Mucosa of rectum (tissue), 2 donors: ENCODE measurements around the gene TMEM125.

ENCODE experiments used
- H3K27ac ChIP-seq, 2 donors: one replicate each; pipeline ENCODE4 v1.7.0; 2013; ENCODE audit warnings: inconsistent platforms in 2 of 2, low read depth in 2 of 2, low read length in 2 of 2
- H3K27me3 ChIP-seq, 2 donors: one replicate each; pipeline ENCODE4 v1.7.0; 2013; ENCODE audit warnings: low read length in 2 of 2; ENCODE audit not compliant: control insufficient read depth in 2 of 2, insufficient read depth in 2 of 2
- H3K36me3 ChIP-seq, 2 donors: one replicate each; pipeline ENCODE4 v1.7.0; 2013; ENCODE audit warnings: low read length in 2 of 2; ENCODE audit not compliant: control insufficient read depth in 2 of 2, insufficient read depth in 2 of 2
- H3K4me1 ChIP-seq, 2 donors: one replicate each; pipeline ENCODE4 v1.7.0; 2013; ENCODE audit warnings: low read length in 2 of 2, mild to moderate bottlenecking in 1 of 2; ENCODE audit not compliant: control insufficient read depth in 2 of 2, insufficient read depth in 2 of 2
- H3K4me3 ChIP-seq, 2 donors: one replicate each; pipeline ENCODE4 v1.7.0; 2013; ENCODE audit warnings: low read length in 2 of 2
- H3K9ac ChIP-seq, 2 donors: one replicate each; pipeline ENCODE4 v1.7.0; 2013; ENCODE audit warnings: low read length in 2 of 2, low read depth in 1 of 2, mild to moderate bottlenecking in 1 of 2
- H3K9me3 ChIP-seq, 2 donors: one replicate each; pipeline ENCODE4 v1.7.0; 2013; ENCODE audit warnings: low read length in 2 of 2; ENCODE audit not compliant: control insufficient read depth in 2 of 2
- donor health status: healthy.
- donor health status: Normal muscosa, but diverticular disease.

The TMEM125 gene

DNA sequence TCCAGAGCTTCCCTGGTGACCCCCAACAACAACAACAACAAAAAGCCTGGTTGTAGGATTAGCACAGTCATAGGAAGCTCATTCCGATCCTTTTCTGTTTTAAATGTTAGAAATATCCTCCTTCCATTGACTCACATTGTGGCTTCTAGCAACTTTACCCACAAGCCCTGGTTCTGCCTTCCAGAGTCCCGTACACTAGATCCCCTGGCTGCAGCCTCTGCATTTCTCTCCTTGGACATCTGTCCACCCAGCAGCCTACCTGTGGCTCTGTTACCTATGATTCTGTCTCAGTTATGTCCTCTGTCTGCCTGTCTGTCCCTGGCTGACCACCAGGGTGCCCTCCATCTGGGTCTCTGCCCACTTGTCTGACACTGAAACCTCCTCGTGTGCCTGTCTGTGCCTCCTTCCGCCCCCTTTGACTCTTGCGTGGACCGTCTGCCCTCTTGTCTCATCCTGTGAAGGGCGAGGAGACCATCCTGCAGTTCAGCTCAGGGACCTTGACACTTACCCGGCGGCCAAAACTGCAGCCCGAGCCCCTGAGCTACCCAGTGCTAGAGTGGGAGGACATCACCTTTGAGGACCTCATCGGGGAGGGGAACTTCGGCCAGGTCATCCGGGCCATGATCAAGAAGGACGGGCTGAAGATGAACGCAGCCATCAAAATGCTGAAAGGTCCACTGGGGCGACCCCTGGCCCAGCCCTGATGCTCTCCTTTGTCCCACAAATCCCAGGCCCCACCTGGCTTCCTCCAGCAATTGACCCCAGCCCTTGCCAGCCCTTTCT lies 47.1 kb downstream of the TMEM125 start:
- Histone ChIP-seq H3K27me3 (no peaks in the 10 kb centered on the region), H3K9me3 (no peaks in the 10 kb centered on the region), H3K4me3 (no peak overlapping the region), H3K4me1 (peaks cover 3 to 4% of the 10 kb centered on the region in 2 donors), H3K27ac (no peak overlapping the region), H3K36me3 (no peaks in the 10 kb centered on the region), H3K9ac (no peak overlapping the region)

DNA sequence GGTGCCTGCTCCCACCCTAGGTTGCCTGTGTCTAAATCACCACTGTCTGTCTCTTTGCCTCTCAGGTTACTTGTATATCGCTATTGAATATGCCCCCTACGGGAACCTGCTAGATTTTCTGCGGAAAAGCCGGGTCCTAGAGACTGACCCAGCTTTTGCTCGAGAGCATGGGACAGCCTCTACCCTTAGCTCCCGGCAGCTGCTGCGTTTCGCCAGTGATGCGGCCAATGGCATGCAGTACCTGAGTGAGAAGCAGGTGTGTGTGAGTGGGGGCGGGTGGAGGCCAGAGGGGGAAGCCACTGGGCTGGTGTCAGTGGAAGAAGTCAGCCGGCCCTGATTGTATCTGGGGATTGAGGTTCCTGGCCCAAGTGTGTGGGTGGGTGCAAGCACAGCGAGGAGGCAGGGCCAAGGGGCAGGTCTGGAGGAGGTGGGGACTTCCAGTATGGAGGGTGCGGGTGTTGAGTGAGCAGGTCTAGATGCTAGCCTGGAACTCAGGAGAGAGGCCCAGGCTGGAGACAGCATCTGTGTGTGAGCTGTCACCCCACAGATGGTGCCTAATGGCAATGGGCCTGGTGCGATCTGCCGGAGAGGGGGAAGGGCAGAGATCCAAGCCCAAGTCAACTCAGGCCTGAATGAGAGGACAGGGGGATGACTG lies 48.2 kb downstream of the TMEM125 start:
- Histone ChIP-seq H3K9me3 (no peaks in the 10 kb centered on the region), H3K9ac (no peak overlapping the region), H3K4me1 (peaks cover 3 to 4% of the 10 kb centered on the region in 2 donors), H3K27me3 (no peaks in the 10 kb centered on the region), H3K27ac (no peak overlapping the region), H3K4me3 (no peak overlapping the region), H3K36me3 (no peaks in the 10 kb centered on the region)

DNA sequence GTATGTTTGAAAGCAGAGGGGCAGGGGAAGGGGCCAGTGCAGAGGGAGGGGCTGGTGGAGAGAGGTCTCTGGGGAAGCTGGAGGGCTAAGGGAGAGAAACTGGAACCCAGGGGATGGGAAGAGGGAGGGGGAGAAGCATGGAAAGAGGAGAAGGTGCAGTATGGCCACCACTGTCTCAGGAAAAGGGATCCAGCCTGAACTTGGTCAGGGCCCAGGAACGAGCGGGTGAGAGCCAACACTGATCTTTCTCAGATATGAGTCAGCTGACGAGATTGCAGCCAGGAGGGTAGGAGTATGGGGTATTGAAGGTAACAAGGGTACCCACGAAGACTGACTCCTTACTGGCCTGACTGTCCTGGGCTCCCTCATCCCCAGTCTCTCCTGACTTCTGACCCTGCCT lies 49.0 kb downstream of the TMEM125 start:
- Histone ChIP-seq H3K4me1 (no peaks in the 10 kb centered on the region), H3K9me3 (no peaks in the 10 kb centered on the region), H3K27ac (no peak overlapping the region), H3K9ac (no peak overlapping the region), H3K27me3 (no peaks in the 10 kb centered on the region), H3K4me3 (no peak overlapping the region), H3K36me3 (no peaks in the 10 kb centered on the region)

DNA sequence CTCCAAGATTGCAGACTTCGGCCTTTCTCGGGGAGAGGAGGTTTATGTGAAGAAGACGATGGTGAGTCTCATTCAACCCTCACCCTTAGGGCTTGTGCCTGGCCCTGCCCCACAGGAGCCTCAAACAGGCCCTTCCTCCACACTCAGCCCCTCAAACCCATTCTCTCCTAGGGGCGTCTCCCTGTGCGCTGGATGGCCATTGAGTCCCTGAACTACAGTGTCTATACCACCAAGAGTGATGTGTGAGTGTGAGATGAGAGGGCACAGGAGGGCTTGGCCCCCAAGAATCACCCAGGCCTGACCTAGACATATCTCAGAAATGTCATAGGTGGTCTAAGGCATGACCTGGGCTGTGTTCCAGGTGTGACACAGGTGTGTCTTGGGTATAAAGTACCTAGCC lies 49.5 kb downstream of the TMEM125 start:
- Histone ChIP-seq H3K4me1 (no peaks in the 10 kb centered on the region), H3K27me3 (no peaks in the 10 kb centered on the region), H3K36me3 (no peaks in the 10 kb centered on the region), H3K27ac (no peak overlapping the region), H3K9ac (no peak overlapping the region), H3K9me3 (no peaks in the 10 kb centered on the region), H3K4me3 (no peak overlapping the region)

DNA sequence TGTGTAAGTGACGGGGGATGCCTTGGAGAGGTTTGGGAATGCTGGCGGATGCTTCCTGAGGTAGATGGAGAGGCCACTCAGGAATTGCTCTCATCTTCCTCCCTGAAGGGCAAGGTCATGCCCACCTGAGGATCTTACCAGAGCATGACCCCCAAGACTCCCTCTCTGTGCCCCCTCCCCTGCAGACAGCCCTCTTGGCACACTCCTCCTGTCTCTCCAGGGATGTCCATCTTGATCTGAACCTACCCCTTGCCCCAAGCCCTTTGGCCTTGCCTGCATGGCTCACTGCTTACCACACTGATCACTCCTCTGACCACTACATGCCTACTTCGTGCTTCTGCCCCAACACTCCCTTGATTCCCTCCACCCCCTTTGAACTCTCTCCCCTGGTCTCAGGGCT lies 50.0 kb downstream of the TMEM125 start:
- H3K27ac ChIP-seq = no peak overlapping the region
- no peak overlapping the region for H3K4me3 ChIP-seq
- no peaks in the 10 kb centered on the region for H3K9me3 ChIP-seq

DNA sequence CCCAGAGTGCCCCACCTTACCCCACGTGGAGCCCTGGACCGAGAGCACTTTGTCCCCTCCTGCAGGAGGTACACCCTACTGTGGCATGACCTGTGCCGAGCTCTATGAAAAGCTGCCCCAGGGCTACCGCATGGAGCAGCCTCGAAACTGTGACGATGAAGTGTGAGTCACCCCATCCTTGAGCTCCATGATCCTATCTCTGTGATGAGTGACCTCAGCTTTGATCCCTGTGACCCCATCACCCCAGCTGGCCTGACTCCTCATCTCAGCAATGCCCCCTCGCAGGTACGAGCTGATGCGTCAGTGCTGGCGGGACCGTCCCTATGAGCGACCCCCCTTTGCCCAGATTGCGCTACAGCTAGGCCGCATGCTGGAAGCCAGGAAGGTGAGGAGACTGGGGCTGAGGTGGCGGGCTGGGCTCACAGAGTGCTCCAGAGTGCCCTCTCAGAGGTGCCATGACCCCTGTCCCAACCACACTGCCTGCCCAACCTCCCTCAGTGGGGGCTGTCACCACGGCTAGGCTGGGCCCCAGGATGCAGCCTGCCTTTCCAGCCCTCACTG lies 51.6 kb downstream of the TMEM125 start:
- no peak overlapping the region for H3K27ac ChIP-seq
- H3K4me1 ChIP-seq = no peaks in the 10 kb centered on the region
- H3K36me3 ChIP-seq = no peaks in the 10 kb centered on the region
- H3K9me3 ChIP-seq = no peaks in the 10 kb centered on the region
- H3K27me3 ChIP-seq = no peaks in the 10 kb centered on the region
- no peak overlapping the region for H3K4me3 ChIP-seq
- H3K9ac ChIP-seq = no peak overlapping the region

More for the DNA sequence above, 50.0 kb downstream of the TMEM125 start:
- H3K4me1 ChIP-seq = no peaks in the 10 kb centered on the region
- no peaks in the 10 kb centered on the region for H3K36me3 ChIP-seq
- H3K9ac ChIP-seq = no peak overlapping the region
- H3K27me3 ChIP-seq = no peaks in the 10 kb centered on the region

DNA sequence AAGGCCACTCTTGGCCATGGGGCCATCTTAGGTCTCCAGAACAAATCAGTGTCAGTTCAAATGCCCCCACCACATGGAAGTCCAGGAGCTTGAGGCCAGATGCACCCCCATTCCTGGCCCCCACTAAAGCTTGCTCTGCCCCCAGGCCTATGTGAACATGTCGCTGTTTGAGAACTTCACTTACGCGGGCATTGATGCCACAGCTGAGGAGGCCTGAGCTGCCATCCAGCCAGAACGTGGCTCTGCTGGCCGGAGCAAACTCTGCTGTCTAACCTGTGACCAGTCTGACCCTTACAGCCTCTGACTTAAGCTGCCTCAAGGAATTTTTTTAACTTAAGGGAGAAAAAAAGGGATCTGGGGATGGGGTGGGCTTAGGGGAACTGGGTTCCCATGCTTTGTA lies 52.7 kb downstream of the TMEM125 start:
- no peaks in the 10 kb centered on the region for H3K4me1 ChIP-seq
- no peaks in the 10 kb centered on the region for H3K27me3 ChIP-seq
- no peak overlapping the region for H3K4me3 ChIP-seq
- H3K27ac ChIP-seq = no peak overlapping the region
- H3K36me3 ChIP-seq = no peaks in the 10 kb centered on the region
- no peak overlapping the region for H3K9ac ChIP-seq
- no peaks in the 10 kb centered on the region for H3K9me3 ChIP-seq
